Right atrium auricular region (tissue), 2 donors: Measurements from ENCODE around the gene TTC16. TPM values are rescaled to one million over a fixed set of nuclear protein-coding genes. Genes with fewer than 3 reads are reported as not detected.

ENCODE experiments used
- DNase-seq: peaks from one replicate; pipeline ENCODE4 v3.0.0-alpha.2; 2019; ENCODE audit warnings: low spot score
- H3K27ac ChIP-seq, 2 donors: fragments of 200-600 bp; sonication (generic); 1 replicate in 1 of 2; 2 replicates in 1 of 2; pipeline ENCODE4 v1.5.1; 2016 to 2019
- H3K27me3 ChIP-seq, 2 donors: fragments of 200-600 bp; sonication (generic); one replicate each; pipeline versions ENCODE4 v1.5.1 to v1.6.0; 2017 to 2019
- H3K36me3 ChIP-seq: fragments of 200-600 bp; sonication (generic); one replicate; pipeline ENCODE4 v1.5.1; 2016
- H3K4me1 ChIP-seq, 2 donors: fragments of 200-600 bp; sonication (generic); one replicate each; pipeline versions ENCODE4 v1.5.1 to v1.6.0; 2017 to 2019
- H3K4me3 ChIP-seq, 2 donors: fragments of 200-600 bp; sonication (generic); 1 replicate in 1 of 2; 2 replicates in 1 of 2; pipeline ENCODE4 v1.5.1; 2017 to 2019; ENCODE audit warnings: mild to moderate bottlenecking in 1 of 2, moderate library complexity in 1 of 2
- H3K9me3 ChIP-seq, 2 donors: fragments of 200-600 bp; sonication (generic); one replicate each; pipeline ENCODE4 v1.5.1; 2019
- CTCF ChIP-seq, 2 donors: fragments of 200-600 bp; sonication (generic); IDR thresholded peaks; one replicate each; pipeline ENCODE4 v1.5.1; 2019; ENCODE audit warnings: antibody characterized with exemption in 2 of 2
- total RNA-seq, 2 donors: library from RNA; depleted of rRNA; stranded (reverse); fragments of >200 nt; gene quantifications; one replicate each; pipeline ENCODE4 v1.1.0, GENCODE V29; 2016

TTC16 gene
- total RNA-seq, 2 donors from 2014 or later, result 0.11 to 0.16 TPM

DNA sequence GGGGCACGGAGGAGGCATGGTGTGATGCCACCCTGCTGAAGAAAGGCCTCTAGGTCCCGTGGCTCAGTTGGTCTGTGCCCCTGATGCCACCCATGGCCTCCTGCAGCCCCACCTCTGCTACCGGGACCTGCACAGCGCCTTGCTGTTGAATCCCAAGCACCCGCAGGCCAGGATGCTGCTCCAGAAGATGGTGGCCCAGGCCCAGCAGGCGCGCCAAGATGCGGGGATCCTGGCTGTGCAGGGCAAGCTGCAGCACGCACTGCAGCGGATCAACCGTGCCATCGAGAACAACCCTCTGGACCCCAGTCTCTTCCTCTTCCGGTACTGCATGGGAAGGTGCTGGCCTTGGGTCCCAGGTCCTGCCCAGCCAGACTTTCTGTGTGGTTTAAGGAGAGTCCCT is 7.1 kb downstream of the TTC16 start:
- Histone ChIP-seq H3K4me3 (no peak overlapping the region), H3K9me3 (no peaks in the 10 kb centered on the region), H3K36me3 (no peaks in the 10 kb centered on the region), H3K27me3 (no peaks in the 10 kb centered on the region), H3K4me1 (peaks cover 0 to 13% of the 10 kb centered on the region in 2 donors), H3K27ac (no peak overlapping the region)
- DNase-seq, result no peak
- TF ChIP-seq CTCF (IDR thresholded peaks at IDR 0.05), result no peak

DNA sequence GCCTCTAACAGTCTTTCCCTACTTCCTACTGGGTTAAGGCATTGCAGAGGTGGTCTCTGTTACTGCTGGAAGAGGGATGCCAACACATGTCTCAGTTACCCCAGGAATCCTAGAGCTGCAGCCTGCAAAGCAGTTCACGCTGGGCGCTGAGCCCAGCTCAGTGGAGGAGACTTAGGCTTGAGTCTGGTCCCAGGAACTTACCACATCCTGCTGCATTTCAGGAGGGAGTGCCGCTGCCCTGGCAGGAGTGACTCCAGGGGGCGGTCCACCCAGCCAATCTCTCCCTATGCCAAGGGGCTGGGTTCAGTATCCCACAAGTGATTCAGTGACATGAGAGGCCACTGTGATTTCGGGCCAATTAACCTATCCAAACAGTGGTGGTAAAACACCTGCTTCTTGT is 7.6 kb downstream of the TTC16 start:
- DNase-seq, result no peak
- H3K9me3 ChIP-seq, result no peaks in the 10 kb centered on the region
- no peak overlapping the region for H3K4me3 ChIP-seq
- no peaks in the 10 kb centered on the region for H3K27me3 ChIP-seq
- H3K4me1 ChIP-seq, result peaks cover 0 to 13% of the 10 kb centered on the region in 2 donors
- H3K36me3 ChIP-seq, result no peaks in the 10 kb centered on the region
- H3K27ac ChIP-seq, result no peak overlapping the region
- no peak for TF ChIP-seq CTCF (IDR thresholded peaks at IDR 0.05)

DNA sequence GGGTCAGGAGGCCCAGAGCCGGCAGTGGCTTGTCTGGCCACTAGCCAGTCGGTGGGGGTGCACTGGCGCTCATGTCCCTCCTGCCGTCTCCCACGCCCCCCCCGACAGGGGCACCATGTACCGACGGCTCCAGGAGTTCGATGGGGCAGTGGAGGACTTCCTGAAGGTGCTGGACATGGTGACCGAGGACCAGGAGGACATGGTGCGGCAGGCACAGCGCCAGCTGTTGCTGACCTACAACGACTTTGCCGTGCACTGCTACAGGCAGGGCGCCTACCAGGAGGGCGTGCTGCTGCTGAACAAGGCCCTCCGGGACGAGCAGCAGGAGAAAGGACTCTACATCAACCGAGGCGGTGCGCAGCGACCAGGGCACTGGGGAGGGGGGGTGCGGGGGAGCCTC is 8.1 kb downstream of the TTC16 start:
- no peak for TF ChIP-seq CTCF (IDR thresholded peaks at IDR 0.05)
- Histone ChIP-seq H3K27ac (no peak overlapping the region), H3K27me3 (no peaks in the 10 kb centered on the region), H3K9me3 (no peaks in the 10 kb centered on the region), H3K4me3 (no peak overlapping the region), H3K36me3 (no peaks in the 10 kb centered on the region), H3K4me1 (peaks cover 0 to 13% of the 10 kb centered on the region in 2 donors)
- no peak for DNase-seq

GRCh38 chr9:127726871-127727270 is 11.0 kb downstream of the TTC16 start:
- Histone ChIP-seq H3K9me3 (no peaks in the 10 kb centered on the region), H3K4me1 (peaks cover 0 to 13% of the 10 kb centered on the region in 2 donors)

DNA sequence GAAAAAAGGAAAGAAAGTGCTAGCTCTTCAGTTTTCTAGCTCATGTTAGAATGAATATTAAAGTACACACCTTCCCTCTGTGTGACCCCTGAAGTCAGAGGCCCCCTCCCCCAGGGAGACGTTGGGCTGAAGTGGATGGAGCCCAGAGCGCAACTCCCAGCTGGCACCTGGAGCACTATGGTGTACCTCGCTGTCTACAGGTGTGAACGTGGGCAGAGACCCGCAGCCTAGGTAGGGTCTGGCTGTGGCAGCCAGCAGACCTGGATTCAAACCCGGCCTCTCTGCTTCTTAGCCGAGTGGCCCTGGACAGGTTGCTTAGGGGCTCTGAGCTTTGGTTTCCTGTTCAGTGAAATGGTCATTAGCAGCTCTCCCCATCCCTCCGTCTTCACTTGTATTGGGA is 12.9 kb downstream of the TTC16 start:
- Histone ChIP-seq H3K27ac (no peak overlapping the region), H3K27me3 (no peaks in the 10 kb centered on the region), H3K9me3 (no peaks in the 10 kb centered on the region), H3K4me1 (peaks cover 0 to 12% of the 10 kb centered on the region in 2 donors), H3K36me3 (peaks cover 12% of the 10 kb centered on the region), H3K4me3 (no peak overlapping the region)
- TF ChIP-seq CTCF (IDR thresholded peaks at IDR 0.05), result no peak
- DNase-seq, result no peak

More at GRCh38 chr9:127726871-127727270, 11.0 kb downstream of the TTC16 start:
- Histone ChIP-seq H3K4me3 (no peak overlapping the region), H3K27me3 (no peaks in the 10 kb centered on the region), H3K27ac (no peak overlapping the region), H3K36me3 (peaks cover 5% of the 10 kb centered on the region)
- no peak for DNase-seq
- TF ChIP-seq CTCF (IDR thresholded peaks at IDR 0.05), result no peak

DNA sequence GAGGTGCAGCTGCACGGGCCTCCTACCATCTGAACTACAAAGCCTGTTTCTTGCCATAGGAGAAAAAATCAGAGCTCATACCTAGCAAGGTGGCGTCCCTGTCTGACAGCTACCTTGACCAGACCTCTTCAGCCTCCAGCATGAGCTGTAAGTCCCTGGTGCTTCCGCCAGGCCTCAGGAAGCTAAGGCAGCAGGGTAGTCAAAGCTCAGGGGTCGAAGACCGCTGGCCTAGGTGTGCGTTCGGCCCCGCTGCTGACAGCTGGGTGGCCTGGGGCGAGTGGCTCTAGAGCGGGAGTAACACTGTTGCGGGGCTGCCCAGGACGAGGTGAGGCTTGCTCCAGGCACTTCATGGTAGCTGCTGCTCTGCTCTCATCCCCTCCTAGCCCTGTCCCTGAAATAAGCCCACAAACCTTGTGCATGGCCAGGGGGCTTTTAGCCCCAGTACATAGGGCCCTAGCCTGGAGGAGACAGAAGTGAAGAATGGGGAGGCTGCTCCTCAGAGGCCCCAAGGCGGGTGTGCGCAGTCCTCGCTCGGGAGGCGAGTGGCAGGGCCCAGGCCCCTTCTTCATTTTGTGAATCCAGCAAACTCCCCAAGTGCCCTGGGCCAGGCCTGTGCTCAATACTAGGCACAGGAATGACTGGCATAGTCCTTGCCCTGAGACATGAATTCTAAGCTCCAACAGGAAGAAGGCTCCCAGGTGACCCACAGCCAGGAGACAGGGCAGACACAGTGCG is 13.8 kb downstream of the TTC16 start:
- DNase-seq, result no peak
- no peak overlapping the region for H3K27ac ChIP-seq
- H3K9me3 ChIP-seq, result no peaks in the 10 kb centered on the region
- peaks cover 12% of the 10 kb centered on the region for H3K36me3 ChIP-seq
- H3K4me1 ChIP-seq, result peaks cover 0 to 11% of the 10 kb centered on the region in 2 donors
- TF ChIP-seq CTCF (IDR thresholded peaks at IDR 0.05), result no peak
- H3K4me3 ChIP-seq, result no peak overlapping the region
- no peaks in the 10 kb centered on the region for H3K27me3 ChIP-seq
